GM21360 (cell line): Measurements from ENCODE around the gene SLC16A11.
"Not testable (repeated sequence)": the region's sequence is repeated elsewhere in the genome, so short reads cannot be mapped to it uniquely, and the experiment has no call there.

Experiments
- ATAC-seq: cut with Tn5 transposase; IDR thresholded peaks from one replicate; pipeline ENCODE4 v1.9.1; 2021; ENCODE audit warnings: mild to moderate bottlenecking, moderate library complexity; ENCODE audit not compliant: unreplicated experiment

SLC16A11 gene

GRCh38 chr17:7011942-7012254 is 32.0 kb downstream of the SLC16A11 start:
- no peak for ATAC-seq

- ATAC-seq: no peak
Measured at GRCh38 chr17:7011415-7011814, 32.5 kb downstream of the SLC16A11 start.

- ATAC-seq: no peak
Measured at GRCh38 chr17:7010523-7010922, 33.4 kb downstream of the SLC16A11 start.

GRCh38 chr17:7007143-7007542 is 36.7 kb downstream of the SLC16A11 start:
- ATAC-seq: no peak

GRCh38 chr17:7005716-7006115 is 38.2 kb downstream of the SLC16A11 start:
- no peak for ATAC-seq

GRCh38 chr17:7004398-7005253 is 39.3 kb downstream of the SLC16A11 start:
- ATAC-seq: no peak

- no peak for ATAC-seq
Measured at GRCh38 chr17:7003745-7004144, 40.1 kb downstream of the SLC16A11 start.

GRCh38 chr17:7002288-7003047 is 41.4 kb downstream of the SLC16A11 start:
- no peak for ATAC-seq

GRCh38 chr17:7001318-7001961 is 42.5 kb downstream of the SLC16A11 start:
- ATAC-seq: no peak

GRCh38 chr17:6998855-6999508 is 44.9 kb downstream of the SLC16A11 start:
- no peak for ATAC-seq

- no peak for ATAC-seq
Measured at GRCh38 chr17:6997171-6997570, 46.7 kb downstream of the SLC16A11 start.

- no peak for ATAC-seq
Measured at GRCh38 chr17:6996256-6997011, 47.5 kb downstream of the SLC16A11 start.

- ATAC-seq: no peak
Measured at GRCh38 chr17:6995500-6996255, 48.2 kb downstream of the SLC16A11 start, which contains the start of gene ALOX12. ALOX12 (plus strand) TSS chr17:6996049; CDS start chr17:6996118, 69 bp downstream.

GRCh38 chr17:6994666-6995256 is 49.1 kb downstream of the SLC16A11 start:
- ATAC-seq: no peak

GRCh38 chr17:6994118-6994598 is 49.7 kb downstream of the SLC16A11 start:
- no peak for ATAC-seq

GRCh38 chr17:6993613-6994056 is 50.3 kb downstream of the SLC16A11 start:
- not testable (repeated sequence) for ATAC-seq
